GM19239 (cell line): ENCODE data around the gene CFAP43.
A peak's percentile ranks its signal among the peaks of the same experiment; 100 is the strongest.

Experiments used
- DNase-seq: peaks from one replicate; pipeline ENCODE4 v3.0.0; 2011; ENCODE audit warnings: low spot score; ENCODE audit not compliant: insufficient read length
- FAIRE-seq: peaks from 2 replicates; lab custom pipeline; 2011; peaks lifted over from hg19 to GRCh38; lab: Jason Lieb, UNC

The CFAP43 gene

DNA sequence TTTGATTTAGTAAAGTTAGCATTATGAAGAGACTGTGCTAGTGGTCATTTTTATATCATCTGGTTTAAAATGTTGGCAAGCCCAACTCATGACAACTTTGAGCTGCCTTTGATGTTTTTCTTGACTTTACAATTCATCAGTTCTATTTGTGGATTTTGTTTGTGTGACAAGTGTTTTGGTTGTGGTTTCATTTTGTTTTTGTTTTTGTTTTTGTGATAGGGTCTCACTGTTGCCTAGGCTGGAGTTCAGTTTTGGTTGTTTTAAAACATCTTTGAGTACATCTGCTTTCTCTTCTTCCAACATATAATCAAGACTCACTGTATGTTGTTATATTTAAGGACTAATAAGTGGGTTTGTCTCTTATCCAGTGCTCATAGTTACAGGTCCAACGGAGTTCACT is 127.7 kb downstream of the CFAP43 start:
- FAIRE-seq = peak; percentile 64
- DNase-seq = no peak

GRCh38 chr10:104103956-104104355 is 128.2 kb downstream of the CFAP43 start:
- FAIRE-seq (peak; percentile 40), DNase-seq (no peak)

GRCh38 chr10:104101902-104102301 is 130.3 kb downstream of the CFAP43 start:
- no peak for FAIRE-seq
- no peak for DNase-seq

DNA sequence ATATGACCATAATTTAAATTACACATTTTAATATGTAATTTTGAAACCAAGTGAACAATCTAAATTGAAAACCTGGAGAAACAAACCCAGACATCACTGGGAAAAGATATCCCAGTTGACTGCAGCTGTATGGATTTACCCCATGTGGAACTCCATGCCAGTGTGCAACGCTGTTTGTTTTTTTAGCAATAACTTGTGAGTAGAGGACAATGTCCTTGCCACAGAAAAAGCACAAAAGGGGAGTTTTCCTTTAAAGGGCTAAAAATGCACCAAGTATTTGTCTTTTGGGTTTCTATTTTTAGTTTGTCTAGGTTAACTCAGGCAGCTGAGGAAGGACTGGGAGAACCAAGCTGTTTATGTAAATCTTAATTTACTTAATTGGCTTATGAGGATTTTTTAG is 131.4 kb downstream of the CFAP43 start:
- FAIRE-seq (no peak), DNase-seq (no peak)

DNA sequence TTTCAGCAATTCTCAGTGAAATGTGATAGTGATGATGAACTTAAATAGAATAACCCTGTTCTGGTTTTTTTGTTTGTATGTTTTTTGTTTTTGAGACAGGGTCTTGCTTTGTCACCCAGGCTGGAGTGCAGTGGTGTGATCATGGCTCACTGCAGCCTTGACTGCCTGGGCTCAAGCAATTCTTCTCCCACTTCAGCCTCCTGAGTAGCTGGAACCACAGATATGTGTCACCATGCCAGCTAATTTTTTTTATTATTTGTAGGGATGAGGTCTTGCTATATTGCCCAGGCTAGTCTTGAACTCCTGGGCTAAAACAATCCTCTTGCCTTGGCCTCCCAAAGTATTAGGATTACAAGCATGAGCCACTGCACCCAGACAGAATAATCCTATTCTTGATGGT is 132.2 kb downstream of the CFAP43 start:
- FAIRE-seq (no peak), DNase-seq (no peak)

DNA sequence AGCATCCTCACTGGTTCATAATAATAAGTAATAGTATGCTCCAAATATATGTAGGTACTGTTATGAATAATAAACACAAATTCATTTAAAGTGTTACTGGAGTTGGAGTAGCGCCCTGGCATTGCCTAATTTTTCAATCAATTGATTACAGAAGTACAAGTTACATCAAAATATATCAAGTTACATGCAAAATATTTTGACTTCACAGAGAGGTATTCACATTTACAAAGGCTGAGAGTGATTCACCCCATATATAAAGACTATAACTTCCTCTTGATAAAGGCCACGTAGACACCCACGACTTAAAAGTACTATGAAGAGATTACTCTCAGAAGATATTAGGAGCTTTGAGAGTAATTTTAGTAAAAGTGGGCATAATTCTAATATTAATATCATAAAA is 132.9 kb downstream of the CFAP43 start:
- FAIRE-seq = no peak
- no peak for DNase-seq

GRCh38 chr10:104098358-104098925 is 133.7 kb downstream of the CFAP43 start:
- FAIRE-seq = no peak

GRCh38 chr10:104096692-104097091 is 135.5 kb downstream of the CFAP43 start:
- FAIRE-seq (no peak), DNase-seq (no peak)

More at GRCh38 chr10:104098358-104098925, 133.7 kb downstream of the CFAP43 start:
- DNase-seq = no peak

DNA sequence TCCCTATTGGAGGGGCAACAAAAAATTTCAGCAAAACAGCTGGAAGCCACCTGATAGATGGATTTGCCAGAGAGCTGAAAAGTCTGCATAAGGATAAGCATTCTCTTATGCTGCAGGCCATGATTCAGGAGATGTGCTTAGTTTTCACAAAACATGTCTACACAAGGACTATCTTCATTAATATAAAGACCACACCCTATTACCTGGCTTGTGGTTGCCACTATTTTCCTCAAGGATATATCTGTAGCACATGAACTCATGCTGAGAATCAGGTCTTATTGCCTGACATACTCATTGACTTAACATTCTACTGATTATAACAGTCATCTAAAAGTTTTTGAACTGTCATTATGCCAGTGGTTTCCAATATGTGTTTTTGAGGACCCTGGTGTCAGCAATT is 139.4 kb downstream of the CFAP43 start:
- FAIRE-seq = no peak
- DNase-seq = no peak

- no peak for DNase-seq
- no peak for FAIRE-seq
Measured at GRCh38 chr10:104090611-104091010, 141.6 kb downstream of the CFAP43 start.

DNA sequence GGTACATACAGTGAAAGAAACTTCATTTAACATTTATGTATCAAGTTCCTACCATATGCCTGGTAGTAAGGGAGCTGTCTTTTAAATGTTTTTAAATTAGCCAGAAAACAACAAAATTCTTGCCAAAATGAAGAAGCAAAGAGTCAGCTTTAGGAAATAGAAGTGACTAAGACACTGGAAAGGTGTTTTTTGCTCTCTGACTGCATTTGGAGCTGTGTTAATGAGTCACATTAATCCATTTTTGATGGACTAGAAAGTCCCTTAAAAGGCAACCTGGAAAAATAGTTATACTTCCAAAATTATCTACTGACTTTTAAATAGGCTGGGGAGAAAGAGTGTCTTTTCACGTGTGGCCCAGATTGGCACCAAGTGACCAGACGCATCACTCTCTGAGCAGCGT is 142.5 kb downstream of the CFAP43 start:
- no peak for DNase-seq
- no peak for FAIRE-seq

GRCh38 chr10:104088239-104088638 is 143.9 kb downstream of the CFAP43 start:
- DNase-seq (no peak), FAIRE-seq (no peak)

DNA sequence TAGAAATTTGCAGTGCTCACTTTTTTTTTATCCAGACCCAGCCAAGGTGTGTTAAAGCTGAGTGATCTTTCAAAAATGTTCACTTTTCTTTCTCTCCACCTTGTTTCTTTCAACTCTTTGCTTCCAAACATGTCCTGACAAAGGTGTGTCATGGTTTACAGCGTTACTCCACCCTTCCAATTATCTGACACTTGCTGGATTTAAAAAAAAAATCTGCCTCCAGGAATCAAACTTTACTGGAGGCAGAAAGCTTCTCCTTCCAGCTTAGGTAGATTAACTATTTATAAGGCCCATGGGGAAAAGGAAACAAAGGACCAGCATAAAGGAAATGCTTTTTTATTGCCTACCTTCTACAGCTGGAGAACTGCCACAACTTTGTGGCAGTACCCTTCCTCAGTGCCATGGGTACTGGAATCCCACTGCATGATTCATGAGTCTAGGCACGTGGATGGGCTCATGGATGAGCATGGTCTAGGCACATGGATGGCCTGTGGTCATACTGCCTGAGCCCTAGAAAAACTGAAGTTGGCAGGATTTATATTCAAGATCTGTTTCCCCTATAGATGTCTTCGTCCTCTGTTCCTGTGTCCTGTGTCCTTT is 146.3 kb downstream of the CFAP43 start, which contains the start of gene COL17A1:
Gene COL17A1, minus strand, starts transcription at position 80 of the 600 bp plus-strand sequence. CDS start 5,207 bp downstream, outside the sequence.
- FAIRE-seq = no peak
- no peak for DNase-seq

GRCh38 chr10:104084482-104085142 is 147.6 kb downstream of the CFAP43 start:
- DNase-seq (no peak), FAIRE-seq (no peak)

DNA sequence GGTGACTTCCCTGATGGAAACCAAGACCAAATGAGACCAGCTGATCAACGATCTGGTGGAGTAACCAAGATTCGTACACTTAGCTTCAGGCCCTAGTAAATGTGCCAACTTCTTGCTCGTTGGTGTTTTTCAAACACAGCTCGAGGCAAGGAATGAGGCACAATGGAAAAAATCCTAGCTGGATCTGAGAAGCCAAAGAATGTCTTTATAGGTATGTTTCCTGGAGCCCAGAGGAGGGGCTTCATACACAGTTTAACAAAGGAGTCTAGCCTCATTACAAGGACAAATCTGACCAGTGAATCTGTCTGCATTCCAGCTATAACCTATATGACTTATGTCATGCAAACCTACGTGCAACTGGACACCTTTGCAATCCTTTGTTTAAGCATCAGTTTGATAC is 150.2 kb downstream of the CFAP43 start:
- no peak for DNase-seq
- FAIRE-seq = no peak

GRCh38 chr10:104080762-104081161 is 151.4 kb downstream of the CFAP43 start:
- peak; percentile 76 for FAIRE-seq

More at GRCh38 chr10:104080762-104081161, 151.4 kb downstream of the CFAP43 start:
- no peak for DNase-seq
